ENCODE results near the gene HADHB.

GRCh38 chr2:26318950-26319349 is 74.2 kb downstream of the HADHB start:
- no peak for TF ChIP-seq CTCF (conservative IDR thresholded peaks at IDR 0.05)
- TF ChIP-seq EZH2 (IDR thresholded peaks at IDR 0.05; ENCODE audit: low read depth) = no peak
